WTC11 (cell line): Measurements from ENCODE around the gene MYO5B.

Experiments
- HMGXB4 ChIP-seq: sonication (generic); formaldehyde crosslinking; IDR thresholded peaks from 2 replicates; pipeline ENCODE4 v1.8.1; 2023; ENCODE audit warnings: mild to moderate bottlenecking, moderate library complexity, missing genetic modification reagents
- SP1 ChIP-seq: sonication (generic); formaldehyde crosslinking; conservative IDR thresholded peaks from 2 replicates; pipeline ENCODE4 v1.8.1; 2022; ENCODE audit warnings: missing genetic modification reagents
- TF ChIP-seq, protein P1 (sequence below): sonication (generic); formaldehyde crosslinking; IDR thresholded peaks from 2 replicates; pipeline ENCODE4 v1.8.0; 2023; ENCODE audit warnings: missing genetic modification reagents
- TF ChIP-seq, protein P2 (sequence below): sonication (generic); formaldehyde crosslinking; conservative IDR thresholded peaks from 2 replicates; pipeline ENCODE4 v1.8.1; 2023; ENCODE audit warnings: mild to moderate bottlenecking, low read depth, missing genetic modification reagents, moderate library complexity
- TF ChIP-seq, protein P3 (sequence below): sonication (generic); formaldehyde crosslinking; IDR thresholded peaks from 2 replicates; pipeline ENCODE4 v1.8.1; 2023; ENCODE audit warnings: mild to moderate bottlenecking, missing genetic modification reagents, borderline replicate concordance

DNA sequence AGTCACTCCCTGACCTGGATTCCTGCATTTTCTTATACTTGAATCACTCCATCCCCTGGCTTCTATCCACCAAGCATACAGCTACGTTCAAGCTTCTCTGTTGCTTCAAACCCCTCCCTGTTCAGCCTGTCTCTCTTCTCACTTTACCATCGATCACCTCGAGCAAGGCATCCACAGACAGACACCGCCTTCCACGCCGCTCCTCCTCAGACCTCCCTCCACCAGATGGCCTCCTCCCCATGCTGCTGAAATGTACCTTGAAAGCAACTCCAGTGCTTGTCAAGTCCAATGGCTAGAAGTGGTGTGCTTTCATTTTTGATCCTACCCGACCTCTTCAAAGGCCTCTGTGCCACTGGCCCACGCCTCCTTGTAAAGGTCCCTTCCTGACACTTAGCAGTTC is 250.3 kb downstream of the MYO5B start:
- no peak for TF ChIP-seq SP1 (CRISPR knock-in tag)
- TF ChIP-seq, protein P1, sequence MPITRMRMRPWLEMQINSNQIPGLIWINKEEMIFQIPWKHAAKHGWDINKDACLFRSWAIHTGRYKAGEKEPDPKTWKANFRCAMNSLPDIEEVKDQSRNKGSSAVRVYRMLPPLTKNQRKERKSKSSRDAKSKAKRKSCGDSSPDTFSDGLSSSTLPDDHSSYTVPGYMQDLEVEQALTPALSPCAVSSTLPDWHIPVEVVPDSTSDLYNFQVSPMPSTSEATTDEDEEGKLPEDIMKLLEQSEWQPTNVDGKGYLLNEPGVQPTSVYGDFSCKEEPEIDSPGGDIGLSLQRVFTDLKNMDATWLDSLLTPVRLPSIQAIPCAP (CRISPR knock-in tag) = no peak
- no peak for TF ChIP-seq HMGXB4 (CRISPR knock-in tag)
- TF ChIP-seq, protein P2, sequence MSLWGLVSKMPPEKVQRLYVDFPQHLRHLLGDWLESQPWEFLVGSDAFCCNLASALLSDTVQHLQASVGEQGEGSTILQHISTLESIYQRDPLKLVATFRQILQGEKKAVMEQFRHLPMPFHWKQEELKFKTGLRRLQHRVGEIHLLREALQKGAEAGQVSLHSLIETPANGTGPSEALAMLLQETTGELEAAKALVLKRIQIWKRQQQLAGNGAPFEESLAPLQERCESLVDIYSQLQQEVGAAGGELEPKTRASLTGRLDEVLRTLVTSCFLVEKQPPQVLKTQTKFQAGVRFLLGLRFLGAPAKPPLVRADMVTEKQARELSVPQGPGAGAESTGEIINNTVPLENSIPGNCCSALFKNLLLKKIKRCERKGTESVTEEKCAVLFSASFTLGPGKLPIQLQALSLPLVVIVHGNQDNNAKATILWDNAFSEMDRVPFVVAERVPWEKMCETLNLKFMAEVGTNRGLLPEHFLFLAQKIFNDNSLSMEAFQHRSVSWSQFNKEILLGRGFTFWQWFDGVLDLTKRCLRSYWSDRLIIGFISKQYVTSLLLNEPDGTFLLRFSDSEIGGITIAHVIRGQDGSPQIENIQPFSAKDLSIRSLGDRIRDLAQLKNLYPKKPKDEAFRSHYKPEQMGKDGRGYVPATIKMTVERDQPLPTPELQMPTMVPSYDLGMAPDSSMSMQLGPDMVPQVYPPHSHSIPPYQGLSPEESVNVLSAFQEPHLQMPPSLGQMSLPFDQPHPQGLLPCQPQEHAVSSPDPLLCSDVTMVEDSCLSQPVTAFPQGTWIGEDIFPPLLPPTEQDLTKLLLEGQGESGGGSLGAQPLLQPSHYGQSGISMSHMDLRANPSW (CRISPR knock-in tag) = no peak
- TF ChIP-seq, protein P3, sequence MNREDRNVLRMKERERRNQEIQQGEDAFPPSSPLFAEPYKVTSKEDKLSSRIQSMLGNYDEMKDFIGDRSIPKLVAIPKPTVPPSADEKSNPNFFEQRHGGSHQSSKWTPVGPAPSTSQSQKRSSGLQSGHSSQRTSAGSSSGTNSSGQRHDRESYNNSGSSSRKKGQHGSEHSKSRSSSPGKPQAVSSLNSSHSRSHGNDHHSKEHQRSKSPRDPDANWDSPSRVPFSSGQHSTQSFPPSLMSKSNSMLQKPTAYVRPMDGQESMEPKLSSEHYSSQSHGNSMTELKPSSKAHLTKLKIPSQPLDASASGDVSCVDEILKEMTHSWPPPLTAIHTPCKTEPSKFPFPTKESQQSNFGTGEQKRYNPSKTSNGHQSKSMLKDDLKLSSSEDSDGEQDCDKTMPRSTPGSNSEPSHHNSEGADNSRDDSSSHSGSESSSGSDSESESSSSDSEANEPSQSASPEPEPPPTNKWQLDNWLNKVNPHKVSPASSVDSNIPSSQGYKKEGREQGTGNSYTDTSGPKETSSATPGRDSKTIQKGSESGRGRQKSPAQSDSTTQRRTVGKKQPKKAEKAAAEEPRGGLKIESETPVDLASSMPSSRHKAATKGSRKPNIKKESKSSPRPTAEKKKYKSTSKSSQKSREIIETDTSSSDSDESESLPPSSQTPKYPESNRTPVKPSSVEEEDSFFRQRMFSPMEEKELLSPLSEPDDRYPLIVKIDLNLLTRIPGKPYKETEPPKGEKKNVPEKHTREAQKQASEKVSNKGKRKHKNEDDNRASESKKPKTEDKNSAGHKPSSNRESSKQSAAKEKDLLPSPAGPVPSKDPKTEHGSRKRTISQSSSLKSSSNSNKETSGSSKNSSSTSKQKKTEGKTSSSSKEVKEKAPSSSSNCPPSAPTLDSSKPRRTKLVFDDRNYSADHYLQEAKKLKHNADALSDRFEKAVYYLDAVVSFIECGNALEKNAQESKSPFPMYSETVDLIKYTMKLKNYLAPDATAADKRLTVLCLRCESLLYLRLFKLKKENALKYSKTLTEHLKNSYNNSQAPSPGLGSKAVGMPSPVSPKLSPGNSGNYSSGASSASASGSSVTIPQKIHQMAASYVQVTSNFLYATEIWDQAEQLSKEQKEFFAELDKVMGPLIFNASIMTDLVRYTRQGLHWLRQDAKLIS = no peak
